Common myeloid progenitor, CD34-positive (primary cell): Measurements from ENCODE around the gene GPN1.

Source experiments
- CTCF ChIA-PET: fragments of 350-600 bp; sonication (Branson Sonifier 250); formaldehyde crosslinking; loops from one replicate; lab custom pipeline; 2021; ENCODE audit warnings: antibody characterized with exemption; lab: Charles Lee
- POLR2A ChIA-PET: fragments of 350-600 bp; sonication (Branson Sonifier 250); formaldehyde crosslinking; loops from one replicate; lab custom pipeline; 2021; ENCODE audit warnings: antibody characterized with exemption; lab: Charles Lee
- DNase-seq, 3 donors: peaks; one replicate each; pipeline versions ENCODE4 v3.0.0 to v3.0.0-alpha.2; 2013
- H3K27ac ChIP-seq, 2 experiments: 1 replicate in 1 of 2; 2 replicates in 1 of 2; pipeline ENCODE4 v1.7.0; 2013; ENCODE audit warnings: inconsistent platforms in 2 of 2, low read length in 2 of 2, mild to moderate bottlenecking in 2 of 2, low read depth in 1 of 2, moderate library complexity in 1 of 2; ENCODE audit not compliant: severe bottlenecking in 2 of 2, insufficient read depth in 1 of 2, poor library complexity in 1 of 2
- H3K27me3 ChIP-seq, 5 experiments: replicated peaks in 2 of 5; 1 replicate in 3 of 5; 2 replicates in 2 of 5; pipeline versions ENCODE4 v1.6.1 to v1.7.0; 2013; ENCODE audit warnings: low read length in 4 of 5, mild to moderate bottlenecking in 2 of 5, moderate library complexity in 2 of 5, inconsistent platforms in 1 of 5; ENCODE audit not compliant: insufficient read depth in 5 of 5, control insufficient read depth in 4 of 5
- H3K36me3 ChIP-seq, 4 experiments: 1 replicate in 2 of 4; 2 replicates in 2 of 4; pipeline versions ENCODE4 v1.6.1 to v1.7.0; 2013; ENCODE audit warnings: low read length in 3 of 4, control low read depth in 1 of 4, mild to moderate bottlenecking in 1 of 4; ENCODE audit not compliant: control insufficient read depth in 4 of 4, insufficient read depth in 4 of 4
- H3K4me1 ChIP-seq, 4 experiments: 1 replicate in 3 of 4; 2 replicates in 1 of 4; pipeline versions ENCODE4 v1.6.1 to v1.7.1; 2013; ENCODE audit warnings: low read length in 3 of 4, mild to moderate bottlenecking in 3 of 4, control low read depth in 1 of 4, inconsistent platforms in 1 of 4, moderate library complexity in 1 of 4; ENCODE audit not compliant: control insufficient read depth in 4 of 4, insufficient read depth in 4 of 4; ENCODE audit errors: control extremely low read depth in 1 of 4
- H3K4me3 ChIP-seq, 7 experiments: 1 replicate in 4 of 7; 2 replicates in 3 of 7; pipeline versions ENCODE4 v1.5.1 to v1.7.0; 2013; ENCODE audit warnings: mild to moderate bottlenecking in 7 of 7, low read length in 6 of 7, moderate library complexity in 6 of 7, inconsistent platforms in 2 of 7, low read depth in 2 of 7, control low read depth in 1 of 7; ENCODE audit not compliant: insufficient read depth in 4 of 7, control insufficient read depth in 1 of 7; ENCODE audit errors: extremely low read depth in 1 of 7
- H3K9me3 ChIP-seq, 5 experiments: 1 replicate in 4 of 5; 2 replicates in 1 of 5; pipeline versions ENCODE4 v1.6.1 to v1.7.1; 2013; ENCODE audit warnings: low read length in 4 of 5, mild to moderate bottlenecking in 2 of 5, inconsistent platforms in 1 of 5, low read depth in 1 of 5, moderate library complexity in 1 of 5; ENCODE audit not compliant: control insufficient read depth in 4 of 5, insufficient read depth in 2 of 5; ENCODE audit errors: control extremely low read depth in 1 of 5
- WGBS: methylation state at CpG from one replicate; pipeline ENCODE4 v1.1.5; 2013; ENCODE audit not compliant: insufficient coverage; 5-methylcytosine and 5-hydroxymethylcytosine counted together

The GPN1 gene

DNA sequence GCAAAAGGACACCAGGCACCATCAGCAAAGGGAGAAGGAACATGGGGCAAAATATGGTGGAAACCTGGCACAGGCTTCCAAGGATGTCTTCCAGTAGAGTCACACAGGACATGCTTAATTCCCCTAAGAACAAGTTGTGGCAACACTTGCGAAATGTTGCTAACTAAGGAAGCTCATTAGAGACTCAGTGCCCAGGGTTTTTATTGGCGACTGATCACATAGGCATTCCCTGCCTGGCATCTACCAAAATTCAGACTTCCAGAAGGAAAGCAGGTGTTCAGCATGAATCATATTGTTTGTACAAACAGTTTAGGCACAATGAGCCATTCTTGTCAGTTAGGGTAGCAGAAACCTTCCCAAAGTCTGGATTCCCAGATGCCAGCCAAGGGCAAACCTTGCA lies 60.6 kb downstream of the GPN1 start:
- no peak for DNase-seq
- CTCF ChIA-PET = interaction anchor here (1.1 to 1.2 kb wide), 3 partner anchors 9 to 33 kb away, joined by 3 read pairs; no protein-coding TSS in a partner anchor
- Histone ChIP-seq H3K4me3 (no peak overlapping the region), H3K9me3 (no peaks in the 10 kb centered on the region), H3K27me3 (no peaks in the 10 kb centered on the region), H3K4me1 (peaks cover 0 to 5% (median 0%) of the 10 kb centered on the region in 4 experiments), H3K36me3 (peaks cover 28 to 48% (median 30%) of the 10 kb centered on the region in 4 experiments), H3K27ac (no peak overlapping the region)
- POLR2A ChIA-PET = no interaction called here
- 100% methylated on average over 2 of the region's 2 CpGs for WGBS

DNA sequence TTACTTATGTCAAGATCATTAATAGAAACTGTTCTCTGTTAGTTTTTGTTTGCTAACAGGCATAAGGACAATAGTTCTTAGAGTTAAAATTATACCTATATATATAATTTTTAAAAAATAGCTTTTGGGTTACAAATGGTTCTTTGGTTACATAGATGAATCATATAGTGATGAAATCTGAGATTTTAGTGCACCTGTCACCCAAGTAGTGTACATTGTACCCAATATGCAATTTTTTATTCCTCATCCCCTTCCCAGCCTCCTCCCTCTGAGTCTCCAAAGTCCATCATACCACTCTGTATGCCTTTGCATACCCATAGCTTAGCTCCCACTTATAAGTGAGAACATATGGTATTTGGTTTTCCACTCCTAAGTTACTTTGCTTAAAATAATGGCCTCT lies 61.2 kb downstream of the GPN1 start:
- Histone ChIP-seq H3K36me3 (peaks cover 29 to 45% (median 30%) of the 10 kb centered on the region in 4 experiments), H3K27ac (no peak overlapping the region), H3K27me3 (no peaks in the 10 kb centered on the region), H3K4me3 (no peak overlapping the region), H3K4me1 (peaks cover 0 to 5% (median 0%) of the 10 kb centered on the region in 4 experiments), H3K9me3 (no peaks in the 10 kb centered on the region)
- DNase-seq = no peak
- ChIA-PET POLR2A (no interaction called here), CTCF (interaction anchor here (1.0 to 2.3 kb wide), 5 partner anchors 8 to 21 kb away, joined by 3 to 15 read pairs (median 3); no protein-coding TSS in a partner anchor)

DNA sequence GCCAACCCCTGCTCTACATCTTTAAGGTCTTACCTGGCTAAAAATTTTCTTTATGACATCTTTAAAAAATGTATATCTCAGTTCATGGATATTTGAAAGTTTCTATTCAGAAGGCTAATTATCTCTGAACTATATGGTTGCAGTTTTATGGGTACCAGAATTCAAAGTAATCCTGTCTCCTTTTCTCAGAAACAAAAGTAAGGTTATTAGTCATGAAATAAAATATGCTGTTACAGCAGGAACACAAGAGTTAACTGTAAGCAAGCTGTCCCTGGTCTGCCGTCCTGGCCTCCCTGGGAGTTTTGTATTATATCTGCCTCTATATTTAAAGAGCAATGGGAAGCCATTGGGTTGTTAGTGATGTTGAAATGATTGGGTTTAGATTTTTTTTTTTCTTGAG lies 68.8 kb downstream of the GPN1 start:
- Histone ChIP-seq H3K9me3 (no peaks in the 10 kb centered on the region), H3K4me3 (no peak overlapping the region), H3K27ac (no peak overlapping the region), H3K4me1 (no peaks in the 10 kb centered on the region), H3K27me3 (no peaks in the 10 kb centered on the region), H3K36me3 (peaks cover 17 to 30% (median 21%) of the 10 kb centered on the region in 4 experiments)
- CTCF ChIA-PET = interaction anchor here (1.1 kb wide), 1 partner anchor 8 kb away, joined by 3 read pairs; no protein-coding TSS in a partner anchor
- no peak for DNase-seq
- POLR2A ChIA-PET = no interaction called here
- WGBS = 89% methylated on average over 1 of the region's 1 CpG
